Measurements from ENCODE around the gene PDZRN3.

PDZRN3 gene

DNA sequence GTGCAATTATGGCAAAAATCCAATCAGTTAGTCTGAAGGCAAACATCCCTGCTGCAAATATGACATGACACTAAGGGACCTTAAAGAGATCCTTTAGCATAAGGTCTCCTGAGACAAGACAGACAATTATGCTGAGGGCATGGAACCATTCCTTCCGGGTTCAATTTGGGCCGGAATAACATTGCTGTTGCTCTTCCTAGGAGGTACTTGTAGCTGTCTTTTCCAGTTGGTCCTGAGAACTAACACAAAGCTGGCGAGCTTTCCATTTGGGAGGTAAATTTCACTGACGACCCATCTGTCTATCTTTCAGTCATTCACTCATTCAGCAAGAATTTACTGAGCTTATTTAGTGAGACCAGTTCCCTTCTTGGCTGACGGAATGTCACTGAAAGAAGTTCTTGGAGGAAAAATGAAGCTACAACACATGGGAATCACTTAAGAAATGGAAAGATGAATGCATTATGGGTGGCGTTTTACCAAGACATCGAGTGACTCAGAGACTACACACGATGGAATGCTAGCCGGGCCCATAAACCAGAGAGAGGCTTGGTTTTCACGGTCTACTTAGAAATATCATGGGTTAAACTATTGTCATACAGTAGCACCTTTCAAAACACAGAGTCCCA is 215.5 kb downstream of the PDZRN3 start:
- H3K4me3 ChIP-seq (ENCODE audit: control insufficient read depth, low read depth, low read length) = no peak overlapping the region
- TF ChIP-seq, protein P1, sequence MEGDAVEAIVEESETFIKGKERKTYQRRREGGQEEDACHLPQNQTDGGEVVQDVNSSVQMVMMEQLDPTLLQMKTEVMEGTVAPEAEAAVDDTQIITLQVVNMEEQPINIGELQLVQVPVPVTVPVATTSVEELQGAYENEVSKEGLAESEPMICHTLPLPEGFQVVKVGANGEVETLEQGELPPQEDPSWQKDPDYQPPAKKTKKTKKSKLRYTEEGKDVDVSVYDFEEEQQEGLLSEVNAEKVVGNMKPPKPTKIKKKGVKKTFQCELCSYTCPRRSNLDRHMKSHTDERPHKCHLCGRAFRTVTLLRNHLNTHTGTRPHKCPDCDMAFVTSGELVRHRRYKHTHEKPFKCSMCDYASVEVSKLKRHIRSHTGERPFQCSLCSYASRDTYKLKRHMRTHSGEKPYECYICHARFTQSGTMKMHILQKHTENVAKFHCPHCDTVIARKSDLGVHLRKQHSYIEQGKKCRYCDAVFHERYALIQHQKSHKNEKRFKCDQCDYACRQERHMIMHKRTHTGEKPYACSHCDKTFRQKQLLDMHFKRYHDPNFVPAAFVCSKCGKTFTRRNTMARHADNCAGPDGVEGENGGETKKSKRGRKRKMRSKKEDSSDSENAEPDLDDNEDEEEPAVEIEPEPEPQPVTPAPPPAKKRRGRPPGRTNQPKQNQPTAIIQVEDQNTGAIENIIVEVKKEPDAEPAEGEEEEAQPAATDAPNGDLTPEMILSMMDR (IDR thresholded peaks at IDR 0.05; ENCODE audit: control insufficient read depth, insufficient read depth, low read depth, low read length, missing control alignments) = no peak
- peak; percentile 71 for DNase-seq (ENCODE audit: low read depth)

DNA sequence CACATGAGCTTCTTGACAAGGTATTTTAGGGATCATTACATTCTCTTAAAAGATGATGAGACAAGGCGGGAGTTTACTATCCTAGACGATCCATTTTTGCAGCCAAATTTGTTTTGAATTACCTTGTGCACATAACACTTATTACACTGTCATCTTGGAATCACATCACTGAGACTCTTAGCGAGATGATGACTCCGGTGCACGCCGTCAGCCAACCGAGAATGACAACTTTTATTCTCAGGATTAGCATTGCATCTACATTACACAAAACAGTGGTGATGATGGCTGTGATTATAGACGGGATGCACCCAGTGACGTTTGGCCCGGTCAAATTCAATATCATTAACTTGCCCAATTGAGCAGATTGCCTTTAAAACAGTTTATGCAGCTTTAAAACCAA is 216.1 kb downstream of the PDZRN3 start:
- TF ChIP-seq, protein P1 (IDR thresholded peaks at IDR 0.05; ENCODE audit: control insufficient read depth, insufficient read depth, low read depth, low read length, missing control alignments) = no peak
- no peak overlapping the region for H3K4me3 ChIP-seq (ENCODE audit: control insufficient read depth, low read depth, low read length)
- no peak for DNase-seq (ENCODE audit: low read depth)

DNA sequence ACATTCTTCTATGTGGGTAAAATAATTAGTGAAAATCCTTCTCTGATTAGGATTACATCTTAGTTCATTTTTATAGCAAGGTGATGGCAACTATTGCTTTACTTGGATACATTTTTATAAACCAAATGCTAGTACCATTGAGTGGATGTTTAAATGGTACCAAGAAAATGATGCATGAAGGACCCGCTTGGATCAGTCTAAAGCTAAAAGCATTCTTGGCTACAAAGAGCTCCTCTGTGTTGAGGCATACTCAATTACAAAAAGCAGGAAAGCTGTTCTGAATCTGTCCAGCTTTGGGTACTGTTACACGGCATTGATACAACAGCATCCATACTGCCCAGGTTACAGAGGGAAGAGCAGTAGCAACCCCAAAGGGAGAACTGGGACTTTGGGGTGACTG is 217.2 kb downstream of the PDZRN3 start:
- TF ChIP-seq, protein P1 (IDR thresholded peaks at IDR 0.05; ENCODE audit: control insufficient read depth, insufficient read depth, low read depth, low read length, missing control alignments) = no peak
- no peak overlapping the region for H3K4me3 ChIP-seq (ENCODE audit: control insufficient read depth, low read depth, low read length)

DNA sequence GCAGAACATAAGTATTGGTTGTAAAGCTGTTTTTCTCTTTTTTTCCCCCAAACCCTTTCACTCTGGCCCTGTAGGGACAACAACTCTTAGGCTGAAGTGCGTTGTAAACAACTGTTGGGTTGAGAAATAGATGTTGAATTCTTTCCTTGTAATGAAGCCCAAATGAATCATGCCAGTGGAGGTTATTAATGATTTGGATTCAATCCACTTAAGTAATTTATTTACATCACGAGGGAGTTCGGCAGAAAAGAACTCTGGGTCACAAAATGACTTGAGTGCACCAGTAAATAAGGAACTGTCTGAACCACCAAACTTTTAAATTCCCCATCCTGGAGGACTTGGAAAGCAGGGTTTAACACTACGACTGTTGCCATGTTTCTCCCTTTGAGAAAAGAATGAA is 218.9 kb downstream of the PDZRN3 start:
- DNase-seq (ENCODE audit: low read depth) = peak; percentile 11
- H3K4me3 ChIP-seq (ENCODE audit: control insufficient read depth, low read depth, low read length) = no peak overlapping the region
- TF ChIP-seq, protein P1 (IDR thresholded peaks at IDR 0.05; ENCODE audit: control insufficient read depth, insufficient read depth, low read depth, low read length, missing control alignments) = no peak

More for the DNA sequence above, 217.2 kb downstream of the PDZRN3 start:
- no peak for DNase-seq (ENCODE audit: low read depth)

DNA sequence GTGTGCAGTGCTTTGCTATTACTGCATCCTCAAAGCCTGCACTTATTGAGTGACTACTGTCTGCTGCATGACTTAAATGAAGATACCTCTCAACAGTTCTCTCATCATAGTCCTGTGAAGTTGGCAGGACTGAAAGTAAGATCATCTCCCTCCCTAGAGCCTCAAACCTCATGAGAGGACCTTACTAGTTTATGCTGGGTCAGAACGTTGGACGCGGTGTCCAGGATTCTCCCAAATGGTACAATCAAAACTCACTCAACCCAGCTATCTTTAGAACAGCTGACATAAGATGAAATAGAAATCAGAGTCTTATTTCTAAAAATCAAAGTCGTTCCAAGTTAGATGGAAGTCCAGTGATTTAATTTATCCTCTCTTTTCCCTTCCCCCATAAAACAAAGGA is 219.7 kb downstream of the PDZRN3 start:
- no peak overlapping the region for H3K4me3 ChIP-seq (ENCODE audit: control insufficient read depth, low read depth, low read length)
- TF ChIP-seq, protein P1 (IDR thresholded peaks at IDR 0.05; ENCODE audit: control insufficient read depth, insufficient read depth, low read depth, low read length, missing control alignments) = no peak
- DNase-seq (ENCODE audit: low read depth) = no peak

DNA sequence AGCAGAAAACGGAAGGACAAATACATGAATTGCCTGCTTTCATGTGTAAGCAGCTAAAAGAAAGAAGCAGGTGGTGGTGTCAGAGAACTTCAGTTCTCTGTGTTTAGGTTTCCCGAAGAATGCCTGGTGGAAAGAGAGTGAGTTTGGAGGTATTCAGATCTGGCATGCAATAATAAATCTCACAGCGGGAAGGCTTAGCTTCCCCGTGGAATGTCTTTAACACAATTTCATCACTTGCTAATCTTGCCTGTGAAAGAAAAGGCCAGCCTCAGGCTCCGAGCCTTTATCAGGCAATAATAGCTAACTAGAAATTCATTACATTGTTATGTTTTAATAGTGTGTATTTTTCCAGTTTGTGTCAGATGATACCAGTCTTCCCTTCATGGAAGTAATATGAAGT is 220.3 kb downstream of the PDZRN3 start:
- DNase-seq (ENCODE audit: low read depth) = no peak
- no peak overlapping the region for H3K4me3 ChIP-seq (ENCODE audit: control insufficient read depth, low read depth, low read length)
- TF ChIP-seq, protein P1 (IDR thresholded peaks at IDR 0.05; ENCODE audit: control insufficient read depth, insufficient read depth, low read depth, low read length, missing control alignments) = no peak
